ENCODE data around the gene CLIC5.

DNA sequence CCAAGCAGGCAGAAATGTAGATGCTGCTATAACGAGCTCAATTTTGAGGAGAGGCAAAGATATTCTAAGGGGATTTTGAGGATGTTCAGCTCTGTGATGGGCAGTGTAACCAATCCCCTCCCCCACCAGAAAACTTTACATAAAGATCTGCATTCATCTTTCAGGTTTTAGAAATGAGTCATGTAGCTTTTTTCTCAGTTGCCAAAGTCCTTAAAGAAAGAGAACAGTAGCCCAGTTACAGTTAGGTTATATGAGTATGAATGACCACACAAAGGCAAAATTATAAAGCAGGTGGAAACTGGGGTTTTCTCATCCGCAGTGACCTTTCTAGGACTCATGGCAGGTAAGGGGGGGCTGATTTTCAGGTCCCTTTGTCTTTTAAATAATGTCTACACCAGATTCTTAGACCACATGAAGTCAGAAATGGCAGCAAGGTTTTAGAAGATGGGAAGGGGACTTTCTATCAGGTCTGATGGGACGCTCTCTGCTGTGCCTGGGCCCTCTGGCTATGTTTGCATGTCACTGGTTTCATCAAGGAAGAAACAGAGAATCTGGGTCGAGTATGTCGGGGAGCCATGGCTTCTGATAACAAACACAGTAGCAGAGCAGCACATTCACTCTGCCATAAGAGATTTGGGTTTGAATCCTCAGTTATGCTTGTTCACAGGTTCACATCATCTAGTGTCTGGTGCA, 94.7 kb downstream of the CLIC5 start:
- TF ChIP-seq POLR2A (IDR thresholded peaks at IDR 0.05): no peak
- TF ChIP-seq, protein P1, sequence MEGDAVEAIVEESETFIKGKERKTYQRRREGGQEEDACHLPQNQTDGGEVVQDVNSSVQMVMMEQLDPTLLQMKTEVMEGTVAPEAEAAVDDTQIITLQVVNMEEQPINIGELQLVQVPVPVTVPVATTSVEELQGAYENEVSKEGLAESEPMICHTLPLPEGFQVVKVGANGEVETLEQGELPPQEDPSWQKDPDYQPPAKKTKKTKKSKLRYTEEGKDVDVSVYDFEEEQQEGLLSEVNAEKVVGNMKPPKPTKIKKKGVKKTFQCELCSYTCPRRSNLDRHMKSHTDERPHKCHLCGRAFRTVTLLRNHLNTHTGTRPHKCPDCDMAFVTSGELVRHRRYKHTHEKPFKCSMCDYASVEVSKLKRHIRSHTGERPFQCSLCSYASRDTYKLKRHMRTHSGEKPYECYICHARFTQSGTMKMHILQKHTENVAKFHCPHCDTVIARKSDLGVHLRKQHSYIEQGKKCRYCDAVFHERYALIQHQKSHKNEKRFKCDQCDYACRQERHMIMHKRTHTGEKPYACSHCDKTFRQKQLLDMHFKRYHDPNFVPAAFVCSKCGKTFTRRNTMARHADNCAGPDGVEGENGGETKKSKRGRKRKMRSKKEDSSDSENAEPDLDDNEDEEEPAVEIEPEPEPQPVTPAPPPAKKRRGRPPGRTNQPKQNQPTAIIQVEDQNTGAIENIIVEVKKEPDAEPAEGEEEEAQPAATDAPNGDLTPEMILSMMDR (IDR thresholded peaks at IDR 0.05): no peak
